Tibial nerve (tissue), 4 donors: ENCODE measurements around the gene ZNF138. TPM values are rescaled to one million over a fixed set of nuclear protein-coding genes. Genes with fewer than 3 reads are reported as not detected.
A peak's percentile ranks its signal among the peaks of the same experiment; 100 is the strongest.
"Not testable (repeated sequence)": the region's sequence is repeated elsewhere in the genome, so short reads cannot be mapped to it uniquely, and the experiment has no call there.

Experiments used
- DNase-seq, 2 donors: peaks; one replicate each; pipeline ENCODE4 v3.0.0-alpha.2; 2019; ENCODE audit warnings: low spot score in 2 of 2
- H3K27ac ChIP-seq, 4 donors: fragments of 200-600 bp; sonication (generic) in 3 of 4; one replicate each; pipeline ENCODE4 v1.5.1; 2017 to 2019; ENCODE audit warnings: mild to moderate bottlenecking in 1 of 4
- H3K27me3 ChIP-seq, 2 donors: fragments of 200-600 bp; sonication (generic) in 1 of 2; one replicate each; pipeline versions ENCODE4 v1.5.1 to v1.6.0; 2017 to 2019
- H3K36me3 ChIP-seq, 3 donors: fragments of 200-600 bp; sonication (generic); one replicate each; pipeline ENCODE4 v1.5.1; 2018 to 2019
- H3K4me1 ChIP-seq, 4 donors: fragments of 200-600 bp; sonication (generic) in 3 of 4; one replicate each; pipeline ENCODE4 v1.5.1; 2017 to 2019
- H3K4me3 ChIP-seq, 4 donors: fragments of 200-600 bp; sonication (generic) in 3 of 4; one replicate each; pipeline ENCODE4 v1.5.1; 2017 to 2019; ENCODE audit warnings: mild to moderate bottlenecking in 1 of 4, moderate library complexity in 1 of 4
- H3K9me3 ChIP-seq, 4 donors: fragments of 200-600 bp; sonication (generic) in 3 of 4; one replicate each; pipeline ENCODE4 v1.5.1; 2017 to 2019
- CTCF ChIP-seq, 5 experiments: fragments of 200-600 bp in 3 of 5; fragments of 450-650 bp in 2 of 5; sonication (generic) in 3 of 5; IDR thresholded peaks; one replicate each; pipeline ENCODE4 v1.5.1; 2016 to 2019; ENCODE audit warnings: antibody characterized with exemption in 5 of 5, mild to moderate bottlenecking in 3 of 5, moderate library complexity in 2 of 5
- EP300 ChIP-seq, 2 donors: sonication (generic); formaldehyde crosslinking; IDR thresholded peaks; one replicate each; pipeline ENCODE4 v1.6.1; 2017; ENCODE audit warnings: antibody characterized with exemption in 2 of 2, mild to moderate bottlenecking in 1 of 2
- POLR2A ChIP-seq, 2 donors: fragments of 450-650 bp; IDR thresholded peaks; one replicate each; pipeline ENCODE4 v1.6.1; 2017; ENCODE audit warnings: antibody characterized with exemption in 2 of 2, mild to moderate bottlenecking in 2 of 2, moderate library complexity in 2 of 2
- WGBS, 2 donors: methylation state at CpG; one replicate each; pipeline ENCODE4 v1.1.5; 2018; 5-methylcytosine and 5-hydroxymethylcytosine counted together
- total RNA-seq, 4 donors: library from RNA; depleted of rRNA; stranded (reverse); fragments of >200 nt; gene quantifications; one replicate each; pipeline ENCODE4 v1.1.0, GENCODE V29; 2016

The ZNF138 gene
- total RNA-seq, 4 donors from 2014 or later: 9.9 to 14.7 (median 13.3) TPM

- Histone ChIP-seq H3K4me3 (no peak overlapping the region), H3K27me3 (no peaks in the 10 kb centered on the region), H3K4me1 (peaks cover 0 to 27% (median 6%) of the 10 kb centered on the region in 4 donors), H3K9me3 (no peaks in the 10 kb centered on the region), H3K36me3 (peaks cover 0 to 9% (median 0%) of the 10 kb centered on the region in 3 donors), H3K27ac (no peak overlapping the region)
- TF ChIP-seq POLR2A (IDR thresholded peaks at IDR 0.05) (no peak), CTCF (IDR thresholded peaks at IDR 0.05) (no peak), EP300 (IDR thresholded peaks at IDR 0.05) (no peak)
- WGBS, 2 donors: 91 to 94% methylated on average over 4 of the region's 4 CpGs
- DNase-seq: no peak
Observed at GRCh38 chr7:64793106-64793755, 997 bp upstream of the ZNF138 start.

GRCh38 chr7:64795176-64795575, 948 bp downstream of the ZNF138 start:
- WGBS, 2 donors: 5 to 6% methylated on average over 1 of the region's 1 CpG
- Histone ChIP-seq H3K27ac (no peak overlapping the region), H3K36me3 (peaks cover 0 to 24% (median 0%) of the 10 kb centered on the region in 3 donors), H3K9me3 (no peaks in the 10 kb centered on the region), H3K27me3 (no peaks in the 10 kb centered on the region), H3K4me3 (peak overlapping the region; percentile 57 to 85 (median 74)), H3K4me1 (peaks cover 0 to 27% (median 6%) of the 10 kb centered on the region in 4 donors)
- no peak for DNase-seq
- TF ChIP-seq POLR2A (IDR thresholded peaks at IDR 0.05) (no peak), EP300 (IDR thresholded peaks at IDR 0.05) (no peak), CTCF (IDR thresholded peaks at IDR 0.05) (no peak)

- Histone ChIP-seq H3K36me3 (peaks cover 0 to 44% (median 3%) of the 10 kb centered on the region in 3 donors), H3K4me1 (peaks cover 0 to 17% (median 6%) of the 10 kb centered on the region in 4 donors)
- not testable (repeated sequence) for H3K27me3 ChIP-seq, H3K4me3 ChIP-seq, H3K27ac ChIP-seq, H3K9me3 ChIP-seq, DNase-seq
- whole genome bisulfite sequencing, 2 donors: 92 to 96% methylated on average over 8 of the region's 8 CpGs
Observed at GRCh38 chr7:64799169-64799568, 4.9 kb downstream of the ZNF138 start.

- Histone ChIP-seq H3K36me3 (peaks cover 0 to 53% (median 3%) of the 10 kb centered on the region in 3 donors), H3K4me1 (no peaks in the 10 kb centered on the region), H3K4me3 (no peak overlapping the region), H3K9me3 (no peaks in the 10 kb centered on the region), H3K27ac (no peak overlapping the region), H3K27me3 (no peaks in the 10 kb centered on the region)
- TF ChIP-seq CTCF (IDR thresholded peaks at IDR 0.05) (no peak), EP300 (IDR thresholded peaks at IDR 0.05) (no peak), POLR2A (IDR thresholded peaks at IDR 0.05) (no peak)
- 61 to 68% methylated on average over 2 of the region's 2 CpGs for WGBS, 2 donors
- DNase-seq: no peak
Observed at GRCh38 chr7:64802699-64803098, 8.5 kb downstream of the ZNF138 start.

GRCh38 chr7:64807731-64808365, 13.6 kb downstream of the ZNF138 start:
- H3K36me3 ChIP-seq: peaks cover 0 to 28% (median 0%) of the 10 kb centered on the region in 3 donors
- H3K27me3 ChIP-seq: no peaks in the 10 kb centered on the region
- no peaks in the 10 kb centered on the region for H3K4me1 ChIP-seq
- H3K9me3 ChIP-seq: no peaks in the 10 kb centered on the region
- TF ChIP-seq CTCF (IDR thresholded peaks at IDR 0.05) (no peak), EP300 (IDR thresholded peaks at IDR 0.05) (no peak), POLR2A (IDR thresholded peaks at IDR 0.05) (no peak)
- WGBS, 2 donors: 94 to 97% methylated on average over 4 of the region's 4 CpGs
- DNase-seq: no peak
- H3K4me3 ChIP-seq: no peak overlapping the region
- H3K27ac ChIP-seq: no peak overlapping the region
